Ectodermal cell (in vitro differentiated cells): ENCODE measurements around the gene CFAP58.
"Not testable (repeated sequence)": the region's sequence is repeated elsewhere in the genome, so short reads cannot be mapped to it uniquely, and the experiment has no call there.

ENCODE experiments used
- H3K27ac ChIP-seq: 2 replicates; pipeline ENCODE4 v1.7.0; 2013; ENCODE audit warnings: mild to moderate bottlenecking, low read depth, low read length; ENCODE audit not compliant: insufficient read depth, poor library complexity, severe bottlenecking
- H3K27me3 ChIP-seq: 2 replicates; pipeline ENCODE4 v1.7.0; 2013; ENCODE audit warnings: mild to moderate bottlenecking, low read length; ENCODE audit not compliant: insufficient read depth, control insufficient read depth, poor library complexity, severe bottlenecking
- H3K36me3 ChIP-seq: one replicate; pipeline ENCODE4 v1.7.0; 2013; ENCODE audit warnings: low read length; ENCODE audit not compliant: control insufficient read depth, insufficient read depth
- H3K4me1 ChIP-seq: one replicate; pipeline ENCODE4 v1.7.0; 2013; ENCODE audit warnings: low read length; ENCODE audit not compliant: control insufficient read depth, insufficient read depth
- H3K4me3 ChIP-seq: 2 replicates; pipeline ENCODE4 v1.7.0; 2013; ENCODE audit warnings: low read depth, low read length, control low read depth; ENCODE audit not compliant: insufficient read depth
- H3K9me3 ChIP-seq: 2 replicates; pipeline ENCODE4 v1.7.0; 2013; ENCODE audit warnings: mild to moderate bottlenecking, low read length, moderate library complexity; ENCODE audit not compliant: control insufficient read depth
- WGBS, 2 experiments: methylation state at CpG; one replicate each; pipeline ENCODE4 v1.1.7; 2013; ENCODE audit warnings: missing lambda C conversion rate in 2 of 2; 5-methylcytosine and 5-hydroxymethylcytosine counted together

CFAP58 gene

GRCh38 chr10:104447906-104448305 is 94.3 kb downstream of the CFAP58 start:
- H3K36me3 ChIP-seq: no peaks in the 10 kb centered on the region
- H3K4me1 ChIP-seq: peaks cover 10% of the 10 kb centered on the region
- H3K4me3 ChIP-seq: no peak overlapping the region
- no peak overlapping the region for H3K27ac ChIP-seq
- H3K27me3 ChIP-seq: no peaks in the 10 kb centered on the region
- H3K9me3 ChIP-seq: no peaks in the 10 kb centered on the region
- 91 to 93% methylated on average over 3 of the region's 3 CpGs for WGBS, 2 experiments

- Histone ChIP-seq H3K27me3 (no peaks in the 10 kb centered on the region), H3K9me3 (no peaks in the 10 kb centered on the region), H3K36me3 (no peaks in the 10 kb centered on the region), H3K4me1 (peaks cover 10% of the 10 kb centered on the region), H3K4me3 (no peak overlapping the region), H3K27ac (no peak overlapping the region)
- 78 to 85% methylated on average over 3 of the region's 3 CpGs for WGBS, 2 experiments
Observed at GRCh38 chr10:104449391-104449790, 95.8 kb downstream of the CFAP58 start.

GRCh38 chr10:104450490-104450889 is 96.9 kb downstream of the CFAP58 start:
- no peaks in the 10 kb centered on the region for H3K9me3 ChIP-seq
- H3K36me3 ChIP-seq: no peaks in the 10 kb centered on the region
- H3K27ac ChIP-seq: no peak overlapping the region
- H3K4me1 ChIP-seq: peaks cover 10% of the 10 kb centered on the region
- no peaks in the 10 kb centered on the region for H3K27me3 ChIP-seq
- no peak overlapping the region for H3K4me3 ChIP-seq

- Histone ChIP-seq H3K4me3 (no peak overlapping the region), H3K27ac (no peak overlapping the region), H3K36me3 (no peaks in the 10 kb centered on the region), H3K9me3 (no peaks in the 10 kb centered on the region), H3K27me3 (no peaks in the 10 kb centered on the region), H3K4me1 (peaks cover 10% of the 10 kb centered on the region)
- 94 to 97% methylated on average over 4 to 5 of the region's 5 CpGs for WGBS, 2 experiments
Observed at GRCh38 chr10:104450954-104451353, 97.3 kb downstream of the CFAP58 start.

- Histone ChIP-seq H3K36me3 (no peaks in the 10 kb centered on the region), H3K4me1 (peaks cover 10% of the 10 kb centered on the region), H3K4me3 (no peak overlapping the region), H3K27ac (no peak overlapping the region), H3K27me3 (no peaks in the 10 kb centered on the region), H3K9me3 (no peaks in the 10 kb centered on the region)
- 92 to 93% methylated on average over 3 of the region's 3 CpGs for WGBS, 2 experiments
Observed at GRCh38 chr10:104452977-104453376, 99.3 kb downstream of the CFAP58 start.

GRCh38 chr10:104456802-104457542 is 103.3 kb downstream of the CFAP58 start:
- H3K4me1 ChIP-seq: no peaks in the 10 kb centered on the region
- H3K4me3 ChIP-seq: no peak overlapping the region
- WGBS, 2 experiments: 84 to 85% methylated on average over 8 of the region's 8 CpGs

GRCh38 chr10:104457543-104457828 is 103.9 kb downstream of the CFAP58 start:
- no peaks in the 10 kb centered on the region for H3K9me3 ChIP-seq
- H3K4me3 ChIP-seq: no peak overlapping the region
- no peak overlapping the region for H3K27ac ChIP-seq
- H3K27me3 ChIP-seq: no peaks in the 10 kb centered on the region
- WGBS, 2 experiments: 95 to 96% methylated on average over 3 of the region's 3 CpGs
- H3K36me3 ChIP-seq: no peaks in the 10 kb centered on the region
- no peaks in the 10 kb centered on the region for H3K4me1 ChIP-seq

More at GRCh38 chr10:104456802-104457542, 103.3 kb downstream of the CFAP58 start:
- no peaks in the 10 kb centered on the region for H3K27me3 ChIP-seq
- H3K36me3 ChIP-seq: no peaks in the 10 kb centered on the region
- no peaks in the 10 kb centered on the region for H3K9me3 ChIP-seq
- H3K27ac ChIP-seq: no peak overlapping the region

GRCh38 chr10:104465575-104465974 is 111.9 kb downstream of the CFAP58 start:
- H3K27me3 ChIP-seq, H3K4me1 ChIP-seq, H3K9me3 ChIP-seq, H3K27ac ChIP-seq, H3K4me3 ChIP-seq, H3K36me3 ChIP-seq: not testable (repeated sequence)

- 92 to 100% methylated on average over 2 of the region's 2 CpGs for WGBS, 2 experiments
- H3K36me3 ChIP-seq, H3K27ac ChIP-seq, H3K27me3 ChIP-seq, H3K4me1 ChIP-seq, H3K4me3 ChIP-seq, H3K9me3 ChIP-seq: not testable (repeated sequence)
Observed at GRCh38 chr10:104468818-104469217, 115.2 kb downstream of the CFAP58 start.

GRCh38 chr10:104472505-104472904 is 118.9 kb downstream of the CFAP58 start:
- Histone ChIP-seq H3K27me3 (no peaks in the 10 kb centered on the region), H3K4me3 (no peak overlapping the region), H3K36me3 (no peaks in the 10 kb centered on the region), H3K4me1 (no peaks in the 10 kb centered on the region), H3K27ac (no peak overlapping the region), H3K9me3 (no peaks in the 10 kb centered on the region)
- WGBS, 2 experiments: 91 to 97% methylated on average over 1 of the region's 1 CpG
